ENCODE results near the gene TSC22D1. TPM values are rescaled to one million over a fixed set of nuclear protein-coding genes. Genes with fewer than 3 reads are reported as not detected.
"Not testable (repeated sequence)": the region's sequence is repeated elsewhere in the genome, so short reads cannot be mapped to it uniquely, and the experiment has no call there.

Gene TSC22D1
- total RNA-seq, 1 donor from 2014 or later, result 18.6 TPM

GRCh38 chr13:44601586-44601985, 25.5 kb upstream of the TSC22D1 start:
- POLR2A ChIA-PET, result no interaction called here
- ATAC-seq (ENCODE audit: low read depth), result no peak

DNA sequence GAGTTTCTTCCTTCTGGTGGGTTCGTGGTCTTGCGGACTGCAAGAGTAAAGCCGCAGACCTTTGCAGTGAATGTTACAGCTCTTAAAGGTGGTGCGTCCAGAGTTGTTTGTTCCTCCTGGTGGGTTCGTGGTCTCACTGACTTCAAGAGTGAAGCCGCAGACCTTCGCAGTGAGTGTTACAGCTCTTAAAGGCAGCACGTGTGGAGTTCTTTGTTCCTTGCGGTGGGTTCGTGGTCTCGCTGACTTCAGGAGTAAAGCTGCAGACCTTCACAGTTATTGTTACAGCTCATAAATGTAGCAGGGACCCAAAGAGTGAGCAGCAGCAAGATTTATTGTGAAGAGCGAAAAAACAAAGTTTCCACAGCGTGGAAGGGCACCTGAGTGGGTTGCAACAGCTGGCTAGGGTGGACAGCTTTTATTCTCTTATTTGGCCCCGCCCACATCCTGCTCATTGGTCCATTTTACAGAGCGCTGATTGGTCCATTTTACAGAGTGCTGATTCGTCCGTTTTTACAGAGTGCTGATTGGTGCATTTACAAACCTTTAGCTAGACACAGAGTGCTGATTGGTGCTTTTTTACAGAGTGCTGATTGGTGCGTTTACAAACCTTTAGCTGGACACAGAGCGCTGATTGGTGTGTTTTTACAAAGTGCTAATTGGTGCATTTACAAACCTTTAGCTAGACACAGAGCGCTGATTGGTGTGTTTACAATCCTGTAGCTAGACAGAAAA, 17.9 kb upstream of the TSC22D1 start:
- POLR2A ChIA-PET; H3K4me3 Mint-ChIP-seq; H3K9me3 Mint-ChIP-seq; H3K36me3 Mint-ChIP-seq (ENCODE audit: low read depth); intact Hi-C loops (cut with micrococcal nuclease); H3K4me1 Mint-ChIP-seq; H3K27ac Mint-ChIP-seq; DNase-seq; ATAC-seq (ENCODE audit: low read depth): not testable (repeated sequence)
- CTCF ChIA-PET, result interaction anchor here (0.7 kb wide), 1 partner anchor 17 kb away, joined by 3 read pairs; no protein-coding TSS in a partner anchor
- peaks cover 11% of the 10 kb centered on the region for H3K27me3 Mint-ChIP-seq

More at GRCh38 chr13:44601586-44601985, 25.5 kb upstream of the TSC22D1 start:
- Mint-ChIP-seq H3K4me3 (no peak overlapping the region), H3K4me1 (no peaks in the 10 kb centered on the region), H3K36me3 (ENCODE audit: low read depth) (no peaks in the 10 kb centered on the region), H3K27me3 (peaks cover 8% of the 10 kb centered on the region), H3K9me3 (peaks cover 4% of the 10 kb centered on the region), H3K27ac (no peak overlapping the region)
- intact Hi-C loops (cut with micrococcal nuclease), result no loop called here
- CTCF ChIA-PET, result no interaction called here
- TF ChIP-seq CTCF (IDR thresholded peaks at IDR 0.05), result no peak
- DNase-seq, result no peak

- POLR2A ChIA-PET, result no interaction called here
- intact Hi-C loops (cut with micrococcal nuclease), result no loop called here
- Mint-ChIP-seq H3K9me3 (no peaks in the 10 kb centered on the region), H3K4me3 (no peak overlapping the region), H3K36me3 (ENCODE audit: low read depth) (no peaks in the 10 kb centered on the region), H3K27me3 (peaks cover 11% of the 10 kb centered on the region), H3K27ac (no peak overlapping the region), H3K4me1 (no peaks in the 10 kb centered on the region)
- DNase-seq (no peak), ATAC-seq (ENCODE audit: low read depth) (no peak)
- CTCF ChIA-PET, result no interaction called here
- TF ChIP-seq CTCF (IDR thresholded peaks at IDR 0.05), result no peak
These were observed 16.2 kb upstream of the TSC22D1 start for GRCh38 chr13:44592216-44592847.

GRCh38 chr13:44591316-44591715, 15.2 kb upstream of the TSC22D1 start:
- Mint-ChIP-seq H3K9me3 (no peaks in the 10 kb centered on the region), H3K36me3 (ENCODE audit: low read depth) (no peaks in the 10 kb centered on the region), H3K4me3 (no peak overlapping the region), H3K27ac (no peak overlapping the region), H3K27me3 (peaks cover 11% of the 10 kb centered on the region), H3K4me1 (no peaks in the 10 kb centered on the region)
- ChIA-PET CTCF (interaction anchor here (0.6 kb wide), 1 partner anchor 60 kb away, joined by 3 read pairs; no protein-coding TSS in a partner anchor), POLR2A (no interaction called here)
- intact Hi-C loops (cut with micrococcal nuclease), result no loop called here
- no peak for ATAC-seq (ENCODE audit: low read depth)
- DNase-seq, result no peak
- no peak for TF ChIP-seq CTCF (IDR thresholded peaks at IDR 0.05)

DNA sequence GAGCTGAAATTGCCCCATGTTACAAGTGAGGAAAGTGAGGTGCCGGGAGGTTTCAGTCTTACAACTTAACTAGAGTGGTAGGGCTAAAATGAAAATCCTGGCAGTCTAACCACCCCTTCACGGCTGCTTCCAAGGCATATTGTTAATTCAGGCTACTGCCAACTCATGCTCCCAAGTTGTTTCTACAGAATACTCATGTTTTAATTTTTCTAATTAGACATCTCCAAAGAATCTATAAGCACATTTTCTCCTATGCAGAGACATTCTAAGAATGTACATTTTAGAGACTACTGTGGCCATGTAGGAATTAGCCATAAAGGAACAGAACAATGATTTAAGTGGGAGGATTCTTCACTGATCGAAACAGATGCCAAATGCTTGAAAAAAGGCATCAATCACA, 7.0 kb upstream of the TSC22D1 start:
- ATAC-seq (ENCODE audit: low read depth) (no peak), DNase-seq (no peak)
- Mint-ChIP-seq H3K36me3 (ENCODE audit: low read depth) (no peaks in the 10 kb centered on the region), H3K27ac (no peak overlapping the region), H3K4me3 (no peak overlapping the region), H3K9me3 (no peaks in the 10 kb centered on the region), H3K27me3 (no peaks in the 10 kb centered on the region), H3K4me1 (peaks cover 4% of the 10 kb centered on the region)
- no peak for TF ChIP-seq CTCF (IDR thresholded peaks at IDR 0.05)
- ChIA-PET CTCF (no interaction called here), POLR2A (no interaction called here)
- intact Hi-C loops (cut with micrococcal nuclease), result no loop called here

All from activated B cell treated with CpG ODN at 0.5 μM for 24 hours (primary cell).